Measurements from ENCODE around the gene CS.

- TF ChIP-seq CTCF (conservative IDR thresholded peaks at IDR 0.05; ENCODE audit: low read depth, low read length) (peak; percentile 44), MAFK (IDR thresholded peaks at IDR 0.05; ENCODE audit: low read depth, low read length) (no peak), CEBPB (IDR thresholded peaks at IDR 0.05; ENCODE audit: low read depth, low read length) (no peak), POLR2A (IDR thresholded peaks at IDR 0.05; ENCODE audit: low read depth, low read length) (no peak), CHD1 (IDR thresholded peaks at IDR 0.05; ENCODE audit: low read depth, low read length) (no peak), USF2 (IDR thresholded peaks at IDR 0.05; ENCODE audit: low read depth, low read length) (no peak), MXI1 (IDR thresholded peaks at IDR 0.05; ENCODE audit: borderline replicate concordance, low read depth, low read length) (no peak), MAZ (IDR thresholded peaks at IDR 0.05; ENCODE audit: borderline replicate concordance, low read depth, low read length) (no peak), RFX5 (IDR thresholded peaks at IDR 0.05; ENCODE audit: low read depth, low read length) (no peak), ELK1 (IDR thresholded peaks at IDR 0.05; ENCODE audit: borderline replicate concordance, low read depth, low read length) (no peak), RAD21 (IDR thresholded peaks at IDR 0.05; ENCODE audit: low read length) (peak; percentile 34), RCOR1 (IDR thresholded peaks at IDR 0.05; ENCODE audit: insufficient replicate concordance, low read length) (no peak), NFE2L2 (IDR thresholded peaks at IDR 0.05; ENCODE audit: low read depth, low read length) (no peak)
These were observed 29.1 kb downstream of the CS start for GRCh38 chr12:56271031-56271430.
